Activated T-helper 1 cell treated with anti-CD3 and anti-CD28 coated beads, Interleukin-12 subunit alpha, Interleukin-12 subunit beta, Interleukin-2, Interleukin-4 antibody, amounts not matched to agents 30 ng/mL and 10 ng/mL and 1 ng/mL, durations not matched to agents 14 hours and 24 hours and 36 hours (primary cell): ENCODE data around the gene RNF157. TPM values are rescaled to one million over a fixed set of nuclear protein-coding genes. Genes with fewer than 3 reads are reported as not detected.

ENCODE experiments used
- DNase-seq: peaks from one replicate; pipeline ENCODE4 v3.0.0; 2021; ENCODE audit warnings: low spot score
- H3K27ac Mint-ChIP-seq: one replicate; pipeline ENCODE4 v1.8.0; 2021; ENCODE audit warnings: mild to moderate bottlenecking, mixed read lengths
- H3K27me3 Mint-ChIP-seq: one replicate; pipeline ENCODE4 v1.8.0; 2022; ENCODE audit warnings: mild to moderate bottlenecking, moderate library complexity, mixed read lengths; ENCODE audit not compliant: insufficient read depth
- H3K36me3 Mint-ChIP-seq: one replicate; pipeline ENCODE4 v1.8.0; 2021; ENCODE audit warnings: low read depth, mixed read lengths
- H3K4me1 Mint-ChIP-seq: one replicate; pipeline ENCODE4 v1.8.0; 2021; ENCODE audit warnings: low read depth, mixed read lengths
- H3K4me3 Mint-ChIP-seq: one replicate; pipeline ENCODE4 v1.8.0; 2021; ENCODE audit warnings: mild to moderate bottlenecking, moderate library complexity, mixed read lengths
- H3K9me3 Mint-ChIP-seq: one replicate; pipeline ENCODE4 v1.8.0; 2021; ENCODE audit warnings: mixed read lengths
- intact Hi-C: fragments of 100-400 bp; cut with micrococcal nuclease; formaldehyde crosslinking; loops from one replicate; pipeline ENCODE4 v1.15.1; 2024
- total RNA-seq: library from RNA; stranded (reverse); gene quantifications from 2 replicates; pipeline ENCODE4 v1.2.3, GENCODE V29; 2022

Gene RNF157
- total RNA-seq: 50.4 and 51.7 TPM in 2 replicates

- peaks cover 7% of the 10 kb centered on the region for H3K36me3 Mint-ChIP-seq
- intact Hi-C loops: loop anchor here (1.0 to 2.0 kb wide), 3 partner anchors 23 to 48 kb away; no protein-coding TSS in a partner anchor
- H3K27ac Mint-ChIP-seq: peak within 1 kb of the TSS; percentile 90
- peak; percentile 75 for DNase-seq
- no peaks in the 10 kb centered on the region for H3K27me3 Mint-ChIP-seq
- H3K9me3 Mint-ChIP-seq: peaks cover 3% of the 10 kb centered on the region
- peak within 1 kb of the TSS; percentile 90 for H3K4me3 Mint-ChIP-seq
- peaks cover 69% of the 10 kb centered on the region for H3K4me1 Mint-ChIP-seq
Measured at GRCh38 chr17:76240461-76241203, at the start of gene RNF157. Gene RNF157, minus strand, starts transcription at chr17:76240493. Its CDS starts 253 bp downstream, at chr17:76240240.

GRCh38 chr17:76281573-76282371 is 41.5 kb upstream of the RNF157 start:
- Mint-ChIP-seq H3K9me3 (no peaks in the 10 kb centered on the region), H3K36me3 (no peaks in the 10 kb centered on the region), H3K27ac (no peak overlapping the region), H3K27me3 (no peaks in the 10 kb centered on the region), H3K4me3 (no peak overlapping the region), H3K4me1 (no peaks in the 10 kb centered on the region)
- intact Hi-C loops: no loop called here
- no peak for DNase-seq

GRCh38 chr17:76280650-76281049 is 40.4 kb upstream of the RNF157 start:
- H3K9me3 Mint-ChIP-seq: no peaks in the 10 kb centered on the region
- DNase-seq: no peak
- no peaks in the 10 kb centered on the region for H3K27me3 Mint-ChIP-seq
- no peaks in the 10 kb centered on the region for H3K36me3 Mint-ChIP-seq
- intact Hi-C loops: no loop called here
- H3K4me1 Mint-ChIP-seq: no peaks in the 10 kb centered on the region
- H3K27ac Mint-ChIP-seq: no peak overlapping the region
- no peak overlapping the region for H3K4me3 Mint-ChIP-seq

GRCh38 chr17:76279742-76280287 is 39.5 kb upstream of the RNF157 start:
- H3K9me3 Mint-ChIP-seq: no peaks in the 10 kb centered on the region
- H3K27ac Mint-ChIP-seq: no peak overlapping the region
- no peaks in the 10 kb centered on the region for H3K27me3 Mint-ChIP-seq
- DNase-seq: no peak
- no peaks in the 10 kb centered on the region for H3K36me3 Mint-ChIP-seq
- H3K4me3 Mint-ChIP-seq: no peak overlapping the region
- no peaks in the 10 kb centered on the region for H3K4me1 Mint-ChIP-seq
- intact Hi-C loops: loop anchor here (1.0 to 10.0 kb wide), 5 partner anchors 98 to 375 kb away; partner anchors contain the start of genes FOXJ1 and MRPL38

- no peak overlapping the region for H3K4me3 Mint-ChIP-seq
- intact Hi-C loops: loop anchor here (1.0 to 10.0 kb wide), 5 partner anchors 97 to 374 kb away; partner anchors contain the start of genes FOXJ1 and MRPL38
- H3K27ac Mint-ChIP-seq: no peak overlapping the region
- no peaks in the 10 kb centered on the region for H3K36me3 Mint-ChIP-seq
- peaks cover under 1% of the 10 kb centered on the region for H3K4me1 Mint-ChIP-seq
- H3K9me3 Mint-ChIP-seq: no peaks in the 10 kb centered on the region
- peak; percentile 76 for DNase-seq
- no peaks in the 10 kb centered on the region for H3K27me3 Mint-ChIP-seq
Measured at GRCh38 chr17:76278952-76279741, 38.9 kb upstream of the RNF157 start.

GRCh38 chr17:76278268-76278908 is 38.1 kb upstream of the RNF157 start:
- no peaks in the 10 kb centered on the region for H3K9me3 Mint-ChIP-seq
- no peak overlapping the region for H3K27ac Mint-ChIP-seq
- H3K4me3 Mint-ChIP-seq: no peak overlapping the region
- peaks cover 8% of the 10 kb centered on the region for H3K4me1 Mint-ChIP-seq
- intact Hi-C loops: loop anchor here (10.0 kb wide), 1 partner anchor 374 kb away; the partner anchor contains the start of gene MRPL38
- no peaks in the 10 kb centered on the region for H3K36me3 Mint-ChIP-seq
- no peak for DNase-seq
- no peaks in the 10 kb centered on the region for H3K27me3 Mint-ChIP-seq

GRCh38 chr17:76277300-76278267 is 37.3 kb upstream of the RNF157 start:
- peaks cover 14% of the 10 kb centered on the region for H3K4me1 Mint-ChIP-seq
- no peaks in the 10 kb centered on the region for H3K36me3 Mint-ChIP-seq
- peak overlapping the region; percentile 8 for H3K27ac Mint-ChIP-seq
- H3K4me3 Mint-ChIP-seq: no peak overlapping the region
- DNase-seq: no peak
- intact Hi-C loops: loop anchor here (10.0 kb wide), 1 partner anchor 373 kb away; the partner anchor contains the start of gene MRPL38
- no peaks in the 10 kb centered on the region for H3K9me3 Mint-ChIP-seq
- H3K27me3 Mint-ChIP-seq: no peaks in the 10 kb centered on the region

- no peak overlapping the region for H3K4me3 Mint-ChIP-seq
- H3K4me1 Mint-ChIP-seq: peaks cover 14% of the 10 kb centered on the region
- H3K9me3 Mint-ChIP-seq: no peaks in the 10 kb centered on the region
- no peaks in the 10 kb centered on the region for H3K27me3 Mint-ChIP-seq
- no peaks in the 10 kb centered on the region for H3K36me3 Mint-ChIP-seq
- H3K27ac Mint-ChIP-seq: no peak overlapping the region
- intact Hi-C loops: loop anchor here (10.0 kb wide), 1 partner anchor 372 kb away; the partner anchor contains the start of gene MRPL38
- DNase-seq: no peak
Measured at GRCh38 chr17:76276461-76277299, 36.4 kb upstream of the RNF157 start.

- DNase-seq: no peak
- intact Hi-C loops: loop anchor here (10.0 kb wide), 1 partner anchor 371 kb away; the partner anchor contains the start of gene MRPL38
- Mint-ChIP-seq H3K36me3 (peaks cover under 1% of the 10 kb centered on the region), H3K27me3 (no peaks in the 10 kb centered on the region), H3K4me1 (peaks cover 19% of the 10 kb centered on the region), H3K9me3 (no peaks in the 10 kb centered on the region), H3K4me3 (no peak overlapping the region), H3K27ac (peak overlapping the region; percentile 55)
Measured at GRCh38 chr17:76276069-76276431, 35.8 kb upstream of the RNF157 start.

- H3K27me3 Mint-ChIP-seq: no peaks in the 10 kb centered on the region
- peaks cover 5% of the 10 kb centered on the region for H3K36me3 Mint-ChIP-seq
- intact Hi-C loops: loop anchor here (10.0 kb wide), 1 partner anchor 371 kb away; the partner anchor contains the start of gene MRPL38
- peaks cover 24% of the 10 kb centered on the region for H3K4me1 Mint-ChIP-seq
- H3K27ac Mint-ChIP-seq: peak overlapping the region; percentile 55
- DNase-seq: no peak
- no peak overlapping the region for H3K4me3 Mint-ChIP-seq
- no peaks in the 10 kb centered on the region for H3K9me3 Mint-ChIP-seq
Measured at GRCh38 chr17:76275382-76276068, 35.2 kb upstream of the RNF157 start.
